HepG2 (cell line): ENCODE data around the gene SCGB1C1. TPM values are rescaled to one million over a fixed set of nuclear protein-coding genes. Genes with fewer than 3 reads are reported as not detected.

Source experiments
- HES4 ChIP-seq: sonication (generic); formaldehyde crosslinking; IDR thresholded peaks from 2 replicates; pipeline ENCODE4 v1.9.0; 2021; ENCODE audit warnings: mild to moderate bottlenecking, missing genetic modification reagents, borderline replicate concordance
- IRF1 ChIP-seq: sonication (generic); formaldehyde crosslinking; IDR thresholded peaks from 2 replicates; pipeline ENCODE4 v1.4.0; 2020; ENCODE audit warnings: low read depth, mild to moderate bottlenecking, missing genetic modification reagents
- MATR3 ChIP-seq: sonication (generic); formaldehyde crosslinking; IDR thresholded peaks from 2 replicates; pipeline ENCODE4 v1.4.0; 2020; ENCODE audit warnings: missing genetic modification reagents
- MAX ChIP-seq: IDR thresholded peaks from 2 replicates; pipeline ENCODE4 v1.6.1; 2012; ENCODE audit warnings: inconsistent platforms
- NONO ChIP-seq, 2 experiments: fragments of 450-650 bp in 1 of 2; sonication (generic) in 1 of 2; formaldehyde crosslinking in 1 of 2; IDR thresholded peaks in 1 of 2; conservative IDR thresholded peaks in 1 of 2; 2 replicates each; pipeline versions ENCODE4 v1.6.1 to v1.8.0; 2017 to 2022; ENCODE audit warnings: mild to moderate bottlenecking in 1 of 2, missing genetic modification reagents in 1 of 2, moderate library complexity in 1 of 2
- RFXANK ChIP-seq: IDR thresholded peaks from 2 replicates; pipeline ENCODE4 v1.6.1; 2016
- SKIL ChIP-seq: sonication (generic); formaldehyde crosslinking; IDR thresholded peaks from 2 replicates; pipeline ENCODE4 v1.8.0; 2022; ENCODE audit warnings: missing genetic modification reagents, mild to moderate bottlenecking, moderate library complexity, borderline replicate concordance
- SNAPC2 ChIP-seq: sonication (generic); formaldehyde crosslinking; IDR thresholded peaks from 2 replicates; pipeline ENCODE4 v1.8.1; 2022; ENCODE audit warnings: mild to moderate bottlenecking, missing genetic modification reagents
- TBX2 ChIP-seq: sonication (generic); formaldehyde crosslinking; IDR thresholded peaks from 2 replicates; pipeline ENCODE4 v1.5.0; 2020; ENCODE audit warnings: missing genetic modification reagents, mild to moderate bottlenecking, borderline replicate concordance
- ZFP82 ChIP-seq: sonication (generic); formaldehyde crosslinking; IDR thresholded peaks from 2 replicates; pipeline ENCODE4 v1.5.1; 2020; ENCODE audit warnings: mild to moderate bottlenecking, missing genetic modification reagents, borderline replicate concordance
- ZNF143 ChIP-seq: sonication (generic); formaldehyde crosslinking; IDR thresholded peaks from 2 replicates; pipeline ENCODE4 v1.4.0; 2020; ENCODE audit warnings: missing genetic modification reagents
- ZNF30 ChIP-seq: sonication (generic); formaldehyde crosslinking; IDR thresholded peaks from 2 replicates; pipeline ENCODE4 v1.5.0; 2020; ENCODE audit warnings: mild to moderate bottlenecking, missing genetic modification reagents
- ZNF446 ChIP-seq: sonication (generic); formaldehyde crosslinking; IDR thresholded peaks from 2 replicates; pipeline ENCODE4 v1.5.0; 2020; ENCODE audit warnings: mild to moderate bottlenecking, missing genetic modification reagents
- ZNF552 ChIP-seq: sonication (generic); formaldehyde crosslinking; IDR thresholded peaks from 2 replicates; pipeline ENCODE4 v1.9.0; 2022; ENCODE audit warnings: missing genetic modification reagents, mild to moderate bottlenecking, borderline replicate concordance
- polyA plus RNA-seq, 8 experiments: library from polyadenylated mRNA; depleted of rRNA in 3 of 8; stranded (reverse) in 7 of 8; unstranded in 1 of 8; fragments of >200 nt; fragmentation: Illumina TruSeq in 4 of 8; extraction: Trizol in 4 of 8; gene quantifications; 2 replicates each; pipeline versions ENCODE4 v1.2.1 to v1.2.3, GENCODE V29; 2011 to 2016; ENCODE audit warnings: low read depth in 4 of 8, missing spikeins in 1 of 8, mixed read lengths in 1 of 8; ENCODE audit not compliant: insufficient read depth in 1 of 8
- total RNA-seq, 5 experiments: library from RNA; depleted of rRNA; stranded (reverse); fragments of >200 nt; fragmentation: Illumina TruSeq; extraction: Trizol; gene quantifications; 2 replicates each; pipeline ENCODE4 v1.2.3, GENCODE V29; 2016; ENCODE audit warnings: low read depth in 1 of 5
- TF ChIP-seq, protein P1 (sequence below), 2 experiments: fragments of 450-650 bp in 1 of 2; sonication (generic) in 1 of 2; formaldehyde crosslinking in 1 of 2; IDR thresholded peaks; 2 replicates each; pipeline versions ENCODE4 v1.6.1 to v1.8.0; 2016 to 2022; ENCODE audit warnings: antibody characterized with exemption in 1 of 2, mild to moderate bottlenecking in 1 of 2, missing genetic modification reagents in 1 of 2

Gene SCGB1C1
- total and polyA plus RNA-seq, 2 of the 13 experiments (the other 11 are each of a cell fraction or from before 2014, with no cell fraction given): not detected

DNA sequence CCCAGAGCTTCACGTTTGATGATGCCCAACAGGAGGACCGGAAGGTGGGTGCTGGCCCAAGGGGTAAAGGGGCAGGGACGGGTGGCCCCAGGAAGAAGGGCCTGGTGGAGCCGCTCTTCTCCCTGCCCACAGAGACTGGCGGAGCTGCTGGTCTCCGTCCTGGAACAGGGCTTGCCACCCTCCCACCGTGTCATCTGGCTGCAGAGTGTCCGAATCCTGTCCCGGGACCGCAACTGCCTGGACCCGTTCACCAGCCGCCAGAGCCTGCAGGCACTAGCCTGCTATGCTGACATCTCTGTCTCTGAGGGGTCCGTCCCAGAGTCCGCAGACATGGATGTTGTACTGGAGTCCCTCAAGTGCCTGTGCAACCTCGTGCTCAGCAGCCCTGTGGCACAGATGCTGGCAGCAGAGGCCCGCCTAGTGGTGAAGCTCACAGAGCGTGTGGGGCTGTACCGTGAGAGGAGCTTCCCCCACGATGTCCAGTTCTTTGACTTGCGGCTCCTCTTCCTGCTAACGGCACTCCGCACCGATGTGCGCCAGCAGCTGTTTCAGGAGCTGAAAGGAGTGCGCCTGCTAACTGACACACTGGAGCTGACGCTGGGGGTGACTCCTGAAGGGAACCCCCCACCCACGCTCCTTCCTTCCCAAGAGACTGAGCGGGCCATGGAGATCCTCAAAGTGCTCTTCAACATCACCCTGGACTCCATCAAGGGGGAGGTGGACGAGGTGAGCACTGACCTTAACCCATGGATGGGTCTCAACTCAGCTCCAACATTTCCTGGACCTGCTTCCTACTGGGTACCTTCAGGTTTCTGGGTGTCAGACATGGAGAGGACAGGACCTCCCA is 16.6 kb downstream of the SCGB1C1 start (continued):
- no peak for TF ChIP-seq IRF1
- TF ChIP-seq ZNF446 (CRISPR knock-in tag): 0 out of 2 replicates have a peak, but pooled peaks have one; percentile 4
- 0 out of 2 replicates have a peak, but pooled peaks have one; percentile 28 for TF ChIP-seq ZFP82 (CRISPR knock-in tag)
- peak; percentile 41; the same call in 1 of the 2 replicates for TF ChIP-seq TBX2 (CRISPR knock-in tag)
- TF ChIP-seq ZNF143: peak; percentile 41; the same call in 1 of the 2 replicates
- TF ChIP-seq ZNF30 (CRISPR knock-in tag): no peak
- TF ChIP-seq SNAPC2: no peak
- TF ChIP-seq, protein P1, sequence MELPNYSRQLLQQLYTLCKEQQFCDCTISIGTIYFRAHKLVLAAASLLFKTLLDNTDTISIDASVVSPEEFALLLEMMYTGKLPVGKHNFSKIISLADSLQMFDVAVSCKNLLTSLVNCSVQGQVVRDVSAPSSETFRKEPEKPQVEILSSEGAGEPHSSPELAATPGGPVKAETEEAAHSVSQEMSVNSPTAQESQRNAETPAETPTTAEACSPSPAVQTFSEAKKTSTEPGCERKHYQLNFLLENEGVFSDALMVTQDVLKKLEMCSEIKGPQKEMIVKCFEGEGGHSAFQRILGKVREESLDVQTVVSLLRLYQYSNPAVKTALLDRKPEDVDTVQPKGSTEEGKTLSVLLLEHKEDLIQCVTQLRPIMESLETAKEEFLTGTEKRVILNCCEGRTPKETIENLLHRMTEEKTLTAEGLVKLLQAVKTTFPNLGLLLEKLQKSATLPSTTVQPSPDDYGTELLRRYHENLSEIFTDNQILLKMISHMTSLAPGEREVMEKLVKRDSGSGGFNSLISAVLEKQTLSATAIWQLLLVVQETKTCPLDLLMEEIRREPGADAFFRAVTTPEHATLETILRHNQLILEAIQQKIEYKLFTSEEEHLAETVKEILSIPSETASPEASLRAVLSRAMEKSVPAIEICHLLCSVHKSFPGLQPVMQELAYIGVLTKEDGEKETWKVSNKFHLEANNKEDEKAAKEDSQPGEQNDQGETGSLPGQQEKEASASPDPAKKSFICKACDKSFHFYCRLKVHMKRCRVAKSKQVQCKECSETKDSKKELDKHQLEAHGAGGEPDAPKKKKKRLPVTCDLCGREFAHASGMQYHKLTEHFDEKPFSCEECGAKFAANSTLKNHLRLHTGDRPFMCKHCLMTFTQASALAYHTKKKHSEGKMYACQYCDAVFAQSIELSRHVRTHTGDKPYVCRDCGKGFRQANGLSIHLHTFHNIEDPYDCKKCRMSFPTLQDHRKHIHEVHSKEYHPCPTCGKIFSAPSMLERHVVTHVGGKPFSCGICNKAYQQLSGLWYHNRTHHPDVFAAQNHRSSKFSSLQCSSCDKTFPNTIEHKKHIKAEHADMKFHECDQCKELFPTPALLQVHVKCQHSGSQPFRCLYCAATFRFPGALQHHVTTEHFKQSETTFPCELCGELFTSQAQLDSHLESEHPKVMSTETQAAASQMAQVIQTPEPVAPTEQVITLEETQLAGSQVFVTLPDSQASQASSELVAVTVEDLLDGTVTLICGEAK (IDR thresholded peaks at IDR 0.05): no peak
- TF ChIP-seq, protein P1 (CRISPR knock-in tag; IDR thresholded peaks at IDR 0.05): no peak
- TF ChIP-seq SKIL: no peak
- TF ChIP-seq ZNF552 (CRISPR knock-in tag): 0 out of 2 replicates have a peak, but pooled peaks have one; percentile 34
- peak; percentile 47; the same call in 1 of the 2 replicates for TF ChIP-seq MAX
- no peak for TF ChIP-seq RFXANK (CRISPR knock-in tag)
- no peak for TF ChIP-seq NONO (IDR thresholded peaks at IDR 0.05)
- no peak for TF ChIP-seq NONO (CRISPR knock-in tag; conservative IDR thresholded peaks at IDR 0.05)
- TF ChIP-seq MATR3 (CRISPR knock-in tag): 0 out of 2 replicates have a peak, but pooled peaks have one; percentile 18
- TF ChIP-seq HES4 (CRISPR knock-in tag): 0 out of 2 replicates have a peak, but pooled peaks have one; percentile 56
